Measurements from ENCODE around the gene CHRM4.

Gene CHRM4

DNA sequence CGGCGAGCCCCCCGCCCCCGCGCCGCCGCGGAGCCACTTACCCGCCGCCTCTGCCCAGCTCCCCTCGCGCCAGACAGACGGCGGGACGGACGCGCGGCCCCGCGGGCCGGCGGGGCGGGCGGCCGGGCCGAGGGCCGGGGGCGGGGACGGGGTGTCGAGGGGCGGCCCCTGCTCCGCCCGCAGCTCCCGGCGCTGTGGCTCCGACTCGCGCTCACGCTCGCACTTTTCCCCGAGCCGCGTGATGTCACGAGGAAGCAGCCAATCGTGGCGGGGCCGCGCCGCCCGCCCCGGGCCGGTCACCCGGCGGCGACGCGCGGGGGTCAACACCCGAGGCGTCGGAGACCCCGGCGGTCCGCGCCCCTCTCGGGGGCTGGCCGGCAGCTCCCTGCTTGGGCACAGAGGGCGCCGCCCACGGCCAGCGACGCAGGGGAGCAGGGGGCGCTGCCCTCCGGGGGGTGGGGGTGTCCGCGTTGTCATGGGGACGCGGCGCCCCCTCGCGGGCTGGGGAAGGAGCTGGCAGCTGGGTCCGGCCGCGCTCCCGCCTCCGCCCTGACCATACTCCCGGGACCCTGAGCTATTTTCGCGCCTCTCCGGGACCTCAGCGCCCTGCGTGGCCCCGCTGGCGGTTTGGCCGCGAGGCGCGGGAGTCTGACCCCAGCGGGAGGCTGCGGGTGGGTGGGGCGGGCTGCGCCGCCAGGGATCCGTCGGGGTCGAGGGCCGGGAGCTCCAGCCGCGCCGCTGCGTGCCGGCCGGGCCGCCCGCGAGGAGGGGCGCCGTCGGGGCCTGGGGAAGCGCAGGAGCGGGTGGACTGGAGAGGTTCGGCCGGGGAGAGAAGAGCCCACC lies at the start of gene CHRM4:
CHRM4 (minus strand) TSS at position 199 of the 843 bp plus-strand sequence. CDS start 5,219 bp downstream, outside the sequence.
- DNase-seq: no peak

- DNase-seq: no peak
These were observed 46.6 kb upstream of the CHRM4 start for GRCh38 chr11:46438211-46438610.

- DNase-seq: no peak
These were observed 45.6 kb upstream of the CHRM4 start for GRCh38 chr11:46437122-46437689.

DNA sequence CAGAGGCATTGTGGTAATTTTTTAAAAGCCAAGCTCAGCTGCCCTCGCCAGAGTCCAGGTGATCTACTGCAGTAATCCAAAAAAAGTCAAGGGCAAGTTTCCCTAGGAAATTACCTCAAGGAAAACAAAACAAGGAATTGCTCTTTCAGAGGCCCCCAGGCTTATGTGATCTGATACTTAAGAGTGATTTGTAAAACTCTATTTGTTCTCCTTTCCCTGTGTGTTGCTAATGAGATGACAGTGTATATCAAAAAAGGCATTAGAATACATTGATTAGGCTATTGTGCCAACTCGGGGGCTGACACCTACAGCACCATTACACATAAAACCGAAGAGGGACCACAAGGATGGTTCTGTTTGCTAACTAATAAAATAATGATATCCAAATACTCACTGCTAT lies 44.5 kb upstream of the CHRM4 start:
- DNase-seq: no peak

DNA sequence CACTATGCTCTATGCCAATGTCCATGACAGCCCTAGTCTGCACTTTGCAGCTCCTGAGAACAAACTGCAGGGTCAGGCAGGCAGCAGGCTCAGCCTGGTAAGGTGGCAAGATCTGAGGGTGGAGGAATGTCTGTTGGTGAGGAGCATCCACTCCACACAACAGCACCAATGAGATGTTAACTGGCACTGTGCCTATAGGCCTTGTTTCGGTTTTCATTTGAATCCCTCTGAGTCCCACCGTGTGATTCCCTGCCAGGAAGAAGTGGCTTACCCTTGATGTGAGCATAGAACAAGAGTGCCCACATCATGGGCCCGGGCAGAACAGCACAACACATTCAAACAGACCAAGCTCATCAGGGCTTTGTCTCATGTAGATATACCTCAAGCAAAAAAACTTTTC lies 44.1 kb upstream of the CHRM4 start:
- no peak for DNase-seq

DNA sequence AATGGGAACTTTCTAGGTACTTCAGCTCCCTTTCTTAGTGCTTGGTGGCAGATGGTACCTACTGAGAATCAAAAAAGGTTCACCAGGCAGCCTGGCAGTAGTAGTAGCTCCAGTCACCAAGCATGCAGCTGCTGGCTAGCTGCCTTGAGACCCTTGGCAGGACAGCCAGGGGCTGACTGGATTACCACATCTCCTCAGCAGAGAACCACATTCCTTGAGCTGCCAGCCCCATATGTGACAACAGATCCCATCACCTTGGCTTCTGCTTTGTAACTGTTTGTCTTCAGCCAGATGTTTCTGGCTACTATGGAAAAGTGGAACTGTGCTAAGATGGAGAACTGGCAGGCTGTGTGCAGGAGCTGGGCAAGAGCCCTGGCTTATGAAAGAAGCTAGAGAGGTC lies 39.6 kb upstream of the CHRM4 start:
- no peak for DNase-seq

DNA sequence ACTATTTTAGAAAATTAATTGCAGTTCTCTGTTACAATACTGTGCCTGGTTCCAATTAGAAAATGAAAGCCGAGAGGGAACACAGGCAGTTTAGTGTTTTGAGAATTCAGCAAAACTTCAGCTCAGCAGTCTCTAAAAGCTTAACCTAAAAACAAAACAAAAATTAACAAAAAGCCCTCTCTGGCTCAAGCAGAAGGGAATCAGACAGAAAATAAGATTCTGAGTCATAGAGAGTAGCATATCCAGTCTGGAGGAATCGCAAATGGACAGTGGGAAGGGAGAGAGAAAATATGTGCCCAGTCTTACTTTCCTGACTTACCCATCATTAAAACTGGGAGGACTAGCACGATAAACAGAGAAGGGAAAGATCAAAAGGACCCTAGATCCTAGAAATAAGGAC lies 38.1 kb upstream of the CHRM4 start:
- no peak for DNase-seq

DNA sequence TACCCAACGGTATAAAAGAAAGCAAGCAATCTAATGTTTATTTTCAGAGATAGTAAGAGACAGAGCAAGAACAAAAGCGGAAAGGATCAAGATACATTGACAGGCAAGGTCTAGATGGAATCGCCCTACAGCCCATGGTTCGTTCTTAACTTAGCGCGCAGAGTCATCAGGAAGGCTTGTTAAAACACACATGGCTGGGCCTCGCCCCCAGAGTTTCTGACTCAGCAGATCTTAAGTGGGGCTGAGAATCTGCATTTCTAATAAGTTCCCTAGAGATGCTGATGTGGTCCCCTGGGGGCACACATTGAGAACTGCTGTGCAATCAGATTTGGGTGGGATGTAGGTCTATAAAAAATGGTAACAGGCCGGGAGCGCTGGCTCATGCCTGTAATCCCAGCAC lies 35.8 kb upstream of the CHRM4 start:
- DNase-seq: no peak

GRCh38 chr11:46426233-46426991 lies 34.8 kb upstream of the CHRM4 start:
- no peak for DNase-seq

DNA sequence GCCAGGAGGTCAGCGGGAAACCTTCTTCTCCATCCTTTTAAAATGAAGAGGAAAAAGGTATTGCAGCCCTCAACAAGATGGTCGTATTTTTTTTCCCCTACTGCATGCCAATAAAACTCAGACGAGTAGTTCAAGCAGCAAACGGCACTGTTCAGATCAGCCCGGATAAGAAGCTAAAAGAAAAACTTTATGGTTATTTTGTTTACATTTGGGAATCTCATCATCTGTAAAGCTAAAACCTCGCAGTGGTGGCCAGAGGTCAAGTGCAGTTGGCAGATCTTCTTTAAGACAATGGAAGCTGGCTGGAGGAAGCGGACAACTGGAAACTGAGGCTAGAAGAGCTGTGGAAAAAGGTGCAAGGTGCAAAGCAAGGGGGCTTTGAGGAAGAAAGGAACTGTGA lies 31.0 kb upstream of the CHRM4 start:
- DNase-seq: no peak

DNA sequence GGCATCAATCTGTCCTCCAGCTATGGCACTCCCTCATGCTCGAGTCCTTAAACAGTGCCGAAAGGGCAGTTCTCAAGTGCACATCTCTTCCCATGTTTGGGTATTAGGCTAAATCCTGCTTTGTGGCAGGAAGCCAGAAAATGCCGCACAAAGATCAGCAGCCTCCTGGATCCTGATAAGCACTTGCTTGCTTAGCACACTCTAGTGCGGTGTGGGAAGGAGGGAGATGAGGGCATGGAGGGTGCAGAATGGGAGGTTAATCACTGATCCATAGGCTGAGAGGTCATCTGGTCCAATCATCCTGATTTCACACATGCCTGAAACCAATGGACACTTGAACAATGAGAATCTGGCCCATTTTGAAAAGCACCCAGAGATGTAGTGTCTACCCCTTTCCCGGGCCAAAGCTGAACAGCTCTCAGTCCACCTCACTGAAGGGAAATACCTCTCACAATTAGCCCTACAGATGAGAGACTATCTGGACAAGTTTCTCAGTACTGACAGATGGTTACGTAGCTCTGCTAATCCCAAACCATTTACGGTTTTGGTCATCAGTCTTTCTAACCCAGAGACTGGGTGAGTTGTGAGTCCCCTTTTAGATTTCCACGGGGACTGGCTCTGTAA lies 29.8 kb upstream of the CHRM4 start:
- DNase-seq: no peak

GRCh38 chr11:46420513-46420912 lies 28.9 kb upstream of the CHRM4 start:
- DNase-seq: no peak

DNA sequence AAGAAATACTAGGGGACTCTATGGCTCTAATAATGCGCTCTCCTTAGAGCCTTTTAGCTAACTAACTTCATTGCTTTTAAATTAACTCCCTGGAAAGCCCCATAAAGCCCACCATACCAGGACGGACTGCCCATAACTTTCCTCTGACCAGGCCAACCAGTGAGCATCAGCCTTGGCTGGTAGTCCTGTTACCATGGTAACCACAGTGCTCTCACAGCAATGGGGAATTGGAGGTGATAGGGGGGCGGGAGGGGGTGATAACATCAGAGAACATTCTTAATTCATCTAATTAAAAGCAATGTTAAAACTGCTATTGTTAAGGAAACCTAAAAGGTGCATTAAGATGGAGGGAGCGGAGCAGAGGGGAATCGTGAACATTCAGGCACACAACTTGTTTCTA lies 27.2 kb upstream of the CHRM4 start:
- DNase-seq: no peak

DNA sequence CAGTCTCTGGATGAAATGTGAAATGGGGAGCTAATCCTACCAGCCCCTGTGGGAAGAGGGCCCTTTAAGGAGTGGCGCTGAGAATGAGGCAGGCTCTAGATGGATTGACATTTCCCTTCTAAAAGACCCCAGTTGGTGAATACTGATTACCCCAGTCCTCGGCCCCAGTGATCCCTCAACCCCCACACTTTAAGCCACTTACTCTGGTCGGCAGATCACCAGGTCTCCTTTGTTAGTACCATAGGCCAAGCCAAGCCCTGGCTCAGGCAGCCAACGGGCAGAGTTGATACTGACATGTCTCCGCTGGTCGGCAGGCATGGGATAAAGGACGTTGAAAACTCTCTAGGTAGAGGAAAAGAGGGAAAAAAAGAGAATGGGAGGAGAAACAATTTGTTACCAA lies 26.1 kb upstream of the CHRM4 start:
- no peak for DNase-seq

GRCh38 chr11:46414879-46415278 lies 23.3 kb upstream of the CHRM4 start:
- DNase-seq: no peak

- no peak for DNase-seq
These were observed 22.9 kb upstream of the CHRM4 start for GRCh38 chr11:46414466-46414796.

- no peak for DNase-seq
These were observed 22.3 kb upstream of the CHRM4 start for GRCh38 chr11:46413760-46414465.

DNA sequence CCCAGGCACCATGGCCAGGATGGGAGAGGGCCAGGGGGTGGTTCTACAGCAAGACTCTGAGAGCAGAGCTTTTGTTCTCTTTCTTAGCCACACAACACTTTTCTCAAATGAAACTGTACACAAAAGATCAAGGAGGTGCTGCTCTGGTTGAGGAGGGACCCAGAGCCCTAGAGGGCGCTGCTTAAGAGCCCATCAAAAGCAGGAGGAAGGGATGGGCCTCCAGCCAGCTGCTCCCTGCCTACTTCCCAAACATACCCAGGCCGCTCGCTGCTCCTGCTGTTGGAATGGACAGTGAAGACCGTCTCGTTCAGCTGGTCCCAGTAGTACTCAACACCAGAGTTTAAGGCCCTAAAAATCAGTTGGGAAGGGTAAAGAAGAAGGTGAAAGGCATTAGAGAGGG lies 18.4 kb upstream of the CHRM4 start:
- no peak for DNase-seq

DNA sequence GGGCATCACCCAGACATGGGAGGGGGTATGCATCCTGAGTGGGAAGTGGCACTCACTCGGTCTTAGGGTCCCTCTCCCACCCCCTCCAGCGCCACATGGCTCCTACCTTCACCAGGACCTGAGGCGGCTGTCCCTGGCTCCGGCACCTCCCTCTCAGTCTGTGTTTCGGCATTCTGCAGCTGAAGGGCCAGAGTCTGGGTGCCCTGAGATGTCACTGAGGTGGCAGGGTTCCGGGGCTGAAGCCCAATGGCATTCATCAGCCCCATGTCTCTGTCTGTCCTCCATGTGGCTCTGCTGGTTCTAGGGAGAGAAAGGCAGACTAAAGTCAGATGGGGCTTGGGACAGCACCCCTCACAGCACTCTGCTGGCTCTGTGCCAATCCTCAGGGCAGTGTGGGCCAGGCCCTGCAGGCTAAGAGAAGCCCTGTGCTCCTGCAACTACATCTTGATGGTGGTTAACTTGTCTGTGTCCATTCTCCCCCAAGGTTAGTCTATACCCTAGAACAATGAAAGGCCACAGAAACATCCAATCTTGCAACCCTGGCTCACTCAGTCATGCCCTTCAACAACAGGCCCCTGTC lies 16.9 kb upstream of the CHRM4 start:
- no peak for DNase-seq

GRCh38 chr11:46407635-46408034 lies 16.1 kb upstream of the CHRM4 start:
- no peak for DNase-seq

DNA sequence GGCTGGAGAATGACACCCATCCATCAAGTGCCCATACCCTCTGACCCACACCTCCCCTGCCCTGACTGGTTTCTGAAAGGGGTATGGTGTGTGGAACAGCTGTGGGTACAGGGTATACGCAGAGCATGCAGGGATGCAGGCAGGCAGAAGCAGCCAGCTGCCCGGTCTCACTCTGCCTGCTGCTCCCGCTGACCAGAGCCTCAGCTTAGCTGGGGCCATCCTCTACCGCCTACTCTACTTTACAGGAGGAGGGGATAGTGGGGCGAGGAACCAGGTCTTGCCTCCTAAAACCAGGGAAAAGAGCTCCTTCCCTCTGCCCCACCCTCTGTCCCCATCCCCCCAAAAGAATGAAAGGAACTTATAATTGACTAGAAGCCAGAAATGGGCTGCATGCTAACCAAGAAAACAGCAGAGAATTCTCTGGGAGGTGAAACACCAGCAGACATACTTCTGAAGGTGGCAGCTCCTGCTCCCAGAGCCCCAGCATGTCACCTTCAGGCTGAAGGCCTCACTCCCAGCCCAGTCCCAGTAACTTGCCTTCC lies 13.0 kb upstream of the CHRM4 start:
- DNase-seq: no peak

All from CD4-positive, alpha-beta T cell treated with Interleukin-15 for 1 hour (primary cell).